GM08714 (cell line): ENCODE measurements around the gene L2HGDH.
A peak's percentile ranks its signal among the peaks of the same experiment; 100 is the strongest.

ENCODE experiments used
- H3K4me3 ChIP-seq: fragments of 200-500 bp; sonication (Bioruptor generic); 2 replicates; pipeline ENCODE4 v1.5.1; 2014; ENCODE audit warnings: mild to moderate bottlenecking, low read length, inconsistent platforms
- ZNF274 ChIP-seq: IDR thresholded peaks from 2 replicates; pipeline ENCODE4 v1.6.1; 2012; ENCODE audit warnings: mild to moderate bottlenecking, low read depth, low read length

Gene L2HGDH

GRCh38 chr14:50231475-50232275 lies 80.4 kb downstream of the L2HGDH start, which contains the start of gene SOS2:
SOS2 (minus strand) TSS chr14:50231578; CDS start chr14:50231283, 295 bp downstream.
- TF ChIP-seq ZNF274 = no peak
- H3K4me3 ChIP-seq = peak within 1 kb of the TSS; percentile 94

DNA sequence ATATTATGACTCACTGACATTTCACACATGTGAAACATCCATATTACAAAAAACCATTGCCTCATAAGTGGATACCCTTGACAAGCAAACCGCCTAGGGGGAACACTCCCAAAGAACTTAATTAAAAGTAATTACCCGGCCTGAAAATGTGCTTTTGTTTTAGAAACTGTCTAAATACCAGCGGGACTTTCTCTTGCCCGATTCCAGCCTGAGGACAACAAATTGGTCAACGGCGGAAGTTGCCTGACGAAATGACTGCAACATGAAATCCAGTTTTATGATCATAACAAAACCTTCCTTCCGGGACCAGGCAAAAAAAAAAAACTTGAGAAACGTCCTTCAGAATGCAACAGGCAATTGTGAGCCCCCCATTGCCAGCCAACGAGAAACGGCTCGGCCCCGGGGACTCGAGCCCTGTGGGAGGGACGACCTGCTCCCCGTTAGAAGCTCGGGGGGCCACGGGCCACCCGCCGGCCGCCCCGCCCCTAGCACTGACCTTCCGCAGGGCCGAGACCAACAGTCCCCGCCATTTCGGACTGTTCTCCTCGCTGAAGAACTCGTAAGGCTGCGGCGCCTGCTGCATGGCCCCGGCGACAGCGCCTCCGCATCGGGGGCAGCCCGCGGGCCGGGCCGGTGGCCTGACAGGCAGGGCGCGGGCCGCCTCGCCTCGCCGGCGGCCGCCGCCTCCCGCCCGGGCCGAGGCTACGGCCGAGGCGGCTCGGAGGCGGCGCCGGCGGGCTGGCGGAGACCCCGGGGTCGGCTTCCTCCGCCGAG lies 81.1 kb downstream of the L2HGDH start:
- TF ChIP-seq ZNF274 = no peak
- H3K4me3 ChIP-seq = peak overlapping the region; percentile 94

DNA sequence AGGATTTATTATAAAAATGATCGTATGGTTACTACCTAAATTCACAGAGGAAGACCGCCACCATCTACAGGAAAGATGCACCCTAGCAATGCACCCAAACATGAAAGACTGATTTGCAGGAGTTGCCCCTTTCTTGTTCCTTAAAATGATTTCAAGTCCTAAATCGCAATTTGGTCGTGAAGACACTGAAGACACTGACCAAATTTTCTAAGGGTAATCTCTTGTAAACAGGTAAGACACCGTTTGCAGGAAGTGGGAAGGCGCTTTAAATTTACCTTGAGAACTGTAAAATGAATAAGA lies 81.7 kb downstream of the L2HGDH start:
- peak overlapping the region; percentile 94 for H3K4me3 ChIP-seq
- TF ChIP-seq ZNF274 = no peak

GRCh38 chr14:50229681-50230080 lies 82.3 kb downstream of the L2HGDH start:
- no peak for TF ChIP-seq ZNF274

DNA sequence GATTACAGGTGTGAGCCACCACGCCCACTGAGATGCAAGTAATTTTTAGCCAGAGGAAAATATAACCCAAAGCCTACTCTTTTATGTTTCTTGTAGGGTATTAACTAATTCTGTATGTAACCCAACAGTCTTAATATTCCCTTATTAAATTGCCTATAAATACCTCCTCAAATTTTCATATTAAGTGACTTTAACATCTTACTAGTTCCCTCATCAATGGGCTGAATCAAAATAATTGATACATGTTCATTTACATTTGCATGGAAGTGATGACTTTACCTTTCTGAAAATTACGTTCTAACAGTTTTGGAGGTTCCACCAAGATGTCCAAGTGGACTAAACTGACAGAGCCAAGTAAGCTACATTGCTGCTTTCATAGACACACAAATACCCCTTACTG lies 83.7 kb downstream of the L2HGDH start:
- no peak for TF ChIP-seq ZNF274
- no peak overlapping the region for H3K4me3 ChIP-seq

More at GRCh38 chr14:50229681-50230080, 82.3 kb downstream of the L2HGDH start:
- H3K4me3 ChIP-seq = peak overlapping the region; percentile 94

- no peak overlapping the region for H3K4me3 ChIP-seq
- TF ChIP-seq ZNF274 = no peak
Measured at GRCh38 chr14:50225974-50226297, 86.1 kb downstream of the L2HGDH start.

DNA sequence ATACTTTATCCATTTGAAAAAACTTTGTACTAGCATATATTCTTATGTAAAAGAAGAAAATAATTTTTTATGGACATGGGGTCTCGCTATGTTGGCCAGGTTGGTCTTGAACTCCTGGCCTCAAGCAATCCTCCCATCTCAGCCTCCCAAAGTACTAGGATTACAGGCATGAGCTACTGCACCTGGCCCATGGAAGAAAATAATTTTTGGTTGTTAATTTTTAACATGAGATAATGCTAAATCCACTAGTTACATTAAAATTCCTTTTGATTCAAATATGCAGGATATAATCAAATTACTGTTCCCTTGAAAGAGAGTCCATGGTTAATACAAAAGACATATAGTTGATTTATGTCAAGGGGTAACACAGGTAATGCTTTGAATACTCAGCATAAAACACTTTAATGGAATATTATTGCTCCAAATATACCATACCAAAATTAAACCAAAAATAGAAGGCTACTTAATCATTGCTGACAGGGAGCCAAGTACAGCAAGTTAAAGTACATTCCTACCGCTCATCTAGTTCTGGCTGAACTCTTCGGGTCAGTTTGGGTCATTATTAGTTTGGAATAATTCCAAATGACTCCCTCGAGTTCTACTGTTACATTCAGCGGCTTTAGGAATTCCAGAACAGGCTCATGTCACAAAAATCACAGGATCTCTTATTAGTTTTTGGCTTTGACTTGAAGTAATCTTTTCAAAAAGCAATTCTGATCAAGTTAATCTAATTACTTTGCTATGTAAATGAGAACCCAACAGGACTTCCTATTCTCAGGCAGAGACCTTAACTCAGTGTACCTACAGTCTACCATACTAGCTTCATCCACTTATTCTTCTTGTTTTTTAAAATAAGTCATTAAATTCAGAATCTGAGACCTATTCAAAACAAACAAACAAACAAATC lies 86.7 kb downstream of the L2HGDH start:
- H3K4me3 ChIP-seq = no peak overlapping the region
- TF ChIP-seq ZNF274 = no peak

GRCh38 chr14:50222055-50222613 lies 89.9 kb downstream of the L2HGDH start:
- H3K4me3 ChIP-seq = no peak overlapping the region
- no peak for TF ChIP-seq ZNF274

- no peak overlapping the region for H3K4me3 ChIP-seq
- no peak for TF ChIP-seq ZNF274
Measured at GRCh38 chr14:50218501-50218900, 93.5 kb downstream of the L2HGDH start.

GRCh38 chr14:50215416-50215815 lies 96.6 kb downstream of the L2HGDH start:
- no peak overlapping the region for H3K4me3 ChIP-seq
- TF ChIP-seq ZNF274 = no peak

DNA sequence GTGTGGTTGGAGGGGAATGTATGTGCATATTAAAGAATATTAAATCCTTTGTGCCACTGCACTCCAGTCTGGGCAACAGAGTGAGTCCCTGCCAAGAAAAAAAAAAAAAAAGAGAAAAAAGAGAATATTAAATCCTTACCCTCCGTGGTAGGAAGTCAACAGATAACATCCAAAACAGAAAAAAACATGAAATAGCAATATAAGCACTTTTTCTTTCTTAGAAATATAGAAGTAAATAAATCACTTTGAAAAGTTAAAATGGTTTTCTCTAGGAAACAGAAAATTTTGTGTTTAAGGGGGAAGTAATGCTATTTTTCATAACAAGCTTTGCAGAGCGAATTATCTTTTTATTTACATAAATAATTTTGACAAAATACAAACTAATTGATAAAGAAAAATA lies 98.2 kb downstream of the L2HGDH start:
- H3K4me3 ChIP-seq = no peak overlapping the region
- no peak for TF ChIP-seq ZNF274

DNA sequence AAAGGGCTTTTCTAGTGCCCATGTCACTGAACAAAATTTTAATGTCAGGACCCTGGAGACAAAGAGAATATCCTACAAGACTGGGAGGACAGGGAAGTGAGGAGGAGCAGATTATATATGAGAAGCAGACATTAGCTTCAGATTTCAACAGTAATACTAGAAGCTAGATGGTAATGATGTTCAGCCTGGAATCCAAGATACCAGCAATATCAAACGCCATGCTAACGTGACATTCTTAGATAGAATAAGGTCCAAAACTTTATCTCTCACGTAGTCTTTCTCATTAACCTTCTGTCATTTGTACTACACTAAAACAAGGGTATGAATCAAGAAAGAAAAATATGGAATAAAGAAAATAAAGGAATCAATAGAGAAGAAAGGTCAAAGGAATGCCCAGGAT lies 99.3 kb downstream of the L2HGDH start:
- no peak for TF ChIP-seq ZNF274
- H3K4me3 ChIP-seq = no peak overlapping the region

DNA sequence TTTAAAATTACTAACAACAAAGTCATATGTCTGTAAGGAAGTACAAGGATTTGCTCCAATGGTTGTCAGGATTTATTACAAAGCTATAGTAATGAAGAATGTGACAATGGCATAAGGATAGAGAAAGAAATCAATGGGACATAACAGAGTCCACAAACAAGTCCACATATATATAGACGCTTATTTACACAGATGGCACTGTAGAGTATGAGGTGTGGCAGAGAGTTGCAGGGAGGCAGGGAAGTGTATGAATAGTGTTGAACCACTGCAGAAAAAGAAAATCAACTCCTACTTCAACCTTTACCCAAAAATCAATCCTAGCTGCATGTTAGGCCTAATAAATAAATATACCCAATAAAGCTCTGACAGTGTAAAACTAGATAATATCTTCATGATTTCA lies 102.0 kb downstream of the L2HGDH start:
- TF ChIP-seq ZNF274 = no peak
- H3K4me3 ChIP-seq = no peak overlapping the region

- no peak for TF ChIP-seq ZNF274
Measured at GRCh38 chr14:50198499-50198898, 113.5 kb downstream of the L2HGDH start.

GRCh38 chr14:50191499-50191898 lies 120.5 kb downstream of the L2HGDH start:
- H3K4me3 ChIP-seq = no peak overlapping the region
- no peak for TF ChIP-seq ZNF274

More at GRCh38 chr14:50198499-50198898, 113.5 kb downstream of the L2HGDH start:
- H3K4me3 ChIP-seq = no peak overlapping the region
